IPS-NIHi7 (cell line): Measurements from ENCODE around the gene PTPN12.

Source experiments
- DNase-seq: peaks from one replicate; pipeline ENCODE4 v3.0.0; 2012; ENCODE audit warnings: mixed read lengths; ENCODE audit errors: extremely low spot score

Gene PTPN12

GRCh38 chr7:77662869-77663268 lies 125.8 kb downstream of the PTPN12 start:
- no peak for DNase-seq

- no peak for DNase-seq
These were observed 127.6 kb downstream of the PTPN12 start for GRCh38 chr7:77664715-77665114.

GRCh38 chr7:77665161-77665560 lies 128.1 kb downstream of the PTPN12 start:
- DNase-seq: no peak

GRCh38 chr7:77667459-77668086 lies 130.5 kb downstream of the PTPN12 start:
- no peak for DNase-seq

- DNase-seq: no peak
These were observed 137.8 kb downstream of the PTPN12 start for GRCh38 chr7:77674878-77675277.

- no peak for DNase-seq
These were observed 142.5 kb downstream of the PTPN12 start for GRCh38 chr7:77679608-77680007.

GRCh38 chr7:77680266-77680665 lies 143.2 kb downstream of the PTPN12 start:
- DNase-seq: no peak

GRCh38 chr7:77684030-77684429 lies 146.9 kb downstream of the PTPN12 start:
- peak; percentile 31 for DNase-seq

- peak; percentile 18 for DNase-seq
These were observed 148.1 kb downstream of the PTPN12 start for GRCh38 chr7:77685233-77685632.

GRCh38 chr7:77687100-77687746 lies 150.1 kb downstream of the PTPN12 start:
- no peak for DNase-seq

- DNase-seq: no peak
These were observed 150.7 kb downstream of the PTPN12 start for GRCh38 chr7:77687747-77688144.
